Loucy (cell line): Measurements from ENCODE around the gene POC1B.

Experiments
- H2AFZ ChIP-seq: fragments of 200-600 bp; sonication (generic); 2 replicates; pipeline ENCODE4 v1.6.0; 2016; ENCODE audit warnings: antibody characterized with exemption, mild to moderate bottlenecking, low read length, moderate library complexity
- H3F3A ChIP-seq: fragments of 200-600 bp; 2 replicates; pipeline ENCODE4 v1.6.0; 2016; ENCODE audit warnings: antibody characterized with exemption, low read depth, mild to moderate bottlenecking
- H3K27me3 ChIP-seq: fragments of 200-600 bp; sonication (generic); 2 replicates; pipeline ENCODE4 v1.6.1; 2014; ENCODE audit warnings: low read length, mild to moderate bottlenecking; ENCODE audit not compliant: insufficient read depth, poor library complexity, severe bottlenecking
- H3K36me3 ChIP-seq: fragments of 200-600 bp; sonication (generic); 2 replicates; pipeline ENCODE4 v1.6.1; 2016; ENCODE audit warnings: low read length; ENCODE audit not compliant: insufficient read depth
- H3K4me1 ChIP-seq: fragments of 200-600 bp; sonication (generic); 2 replicates; pipeline ENCODE4 v1.5.1; 2014; ENCODE audit warnings: low read length, mild to moderate bottlenecking; ENCODE audit not compliant: insufficient read depth, poor library complexity, severe bottlenecking
- H3K4me2 ChIP-seq: fragments of 200-600 bp; sonication (generic); 2 replicates; pipeline ENCODE4 v1.6.0; 2014; ENCODE audit warnings: antibody characterized with exemption, low read length, low read depth, mild to moderate bottlenecking; ENCODE audit not compliant: poor library complexity, severe bottlenecking
- H3K4me3 ChIP-seq: fragments of 200-600 bp; sonication (generic); 2 replicates; pipeline ENCODE4 v1.5.1; 2014; ENCODE audit warnings: low read length, mild to moderate bottlenecking, mixed read lengths; ENCODE audit not compliant: poor library complexity, severe bottlenecking
- H3K79me2 ChIP-seq: fragments of 200-600 bp; sonication (generic); 2 replicates; pipeline ENCODE4 v1.6.1; 2014; ENCODE audit warnings: low read length; ENCODE audit not compliant: insufficient read depth
- H3K9ac ChIP-seq: fragments of 200-600 bp; sonication (generic); 2 replicates; pipeline ENCODE4 v1.6.0; 2014; ENCODE audit warnings: mild to moderate bottlenecking, low read depth, low read length, moderate library complexity; ENCODE audit not compliant: poor library complexity, severe bottlenecking
- H3K9me2 ChIP-seq: fragments of 200-600 bp; sonication (generic); replicated peaks from 2 replicates; pipeline ENCODE4 v1.6.1; 2016; ENCODE audit warnings: low read depth, low read length, mixed read lengths
- H3K9me3 ChIP-seq: fragments of 200-600 bp; sonication (generic); 2 replicates; pipeline ENCODE4 v1.6.1; 2014; ENCODE audit warnings: mild to moderate bottlenecking, antibody characterized with exemption, low read length, low read depth; ENCODE audit not compliant: insufficient read depth
- H4K20me1 ChIP-seq: fragments of 200-600 bp; sonication (generic); 2 replicates; pipeline ENCODE4 v1.6.0; 2014; ENCODE audit warnings: antibody characterized with exemption, low read length, mild to moderate bottlenecking; ENCODE audit not compliant: insufficient read depth, poor library complexity, severe bottlenecking
- EZH2phosphoT487 ChIP-seq: fragments of 200-600 bp; IDR thresholded peaks from 2 replicates; pipeline ENCODE4 v1.6.1; 2018; ENCODE audit warnings: antibody characterized with exemption, mild to moderate bottlenecking, moderate library complexity, borderline replicate concordance
- TF ChIP-seq, protein P1 (sequence below): fragments of 200-600 bp; sonication (generic); conservative IDR thresholded peaks from 2 replicates; pipeline ENCODE4 v1.5.1; 2014; ENCODE audit warnings: mild to moderate bottlenecking, antibody characterized with exemption, low read length

The POC1B gene

DNA sequence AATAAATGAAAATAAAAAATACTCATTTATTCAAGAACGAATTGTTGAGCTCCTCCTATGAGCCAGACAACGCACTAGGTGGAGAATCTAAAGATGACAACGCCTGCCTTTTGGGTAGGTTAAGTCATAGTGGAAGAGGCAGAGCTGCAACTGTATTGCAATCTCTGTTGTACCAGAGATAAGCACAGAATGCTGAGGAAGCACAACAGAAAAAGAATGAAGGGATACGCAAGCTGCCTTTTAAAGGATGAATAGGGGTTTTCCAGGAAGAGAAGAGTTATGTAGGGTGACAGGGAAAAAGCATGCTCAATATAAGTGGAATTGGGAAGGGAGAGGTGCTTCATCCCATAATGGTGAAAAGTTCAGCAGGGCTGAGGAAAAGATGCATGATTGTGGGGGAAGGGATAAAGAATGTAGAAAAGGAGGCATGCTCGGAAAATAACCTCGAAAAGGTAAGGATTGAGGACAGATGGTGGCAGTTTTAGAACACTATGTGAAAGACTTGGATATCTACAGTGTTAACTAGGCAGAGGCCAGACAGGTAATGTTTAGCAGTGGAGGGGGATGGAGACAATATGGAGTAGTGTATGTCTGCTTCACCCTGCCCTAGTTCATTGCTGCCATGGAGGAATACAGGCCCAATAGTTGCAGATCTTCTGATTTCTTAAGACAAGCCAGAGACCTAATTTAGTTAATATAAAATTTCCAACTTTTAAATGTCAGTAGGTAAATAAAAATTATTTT is 109.6 kb downstream of the POC1B start:
- no peaks in the 10 kb centered on the region for H3K36me3 ChIP-seq
- TF ChIP-seq, protein P1, sequence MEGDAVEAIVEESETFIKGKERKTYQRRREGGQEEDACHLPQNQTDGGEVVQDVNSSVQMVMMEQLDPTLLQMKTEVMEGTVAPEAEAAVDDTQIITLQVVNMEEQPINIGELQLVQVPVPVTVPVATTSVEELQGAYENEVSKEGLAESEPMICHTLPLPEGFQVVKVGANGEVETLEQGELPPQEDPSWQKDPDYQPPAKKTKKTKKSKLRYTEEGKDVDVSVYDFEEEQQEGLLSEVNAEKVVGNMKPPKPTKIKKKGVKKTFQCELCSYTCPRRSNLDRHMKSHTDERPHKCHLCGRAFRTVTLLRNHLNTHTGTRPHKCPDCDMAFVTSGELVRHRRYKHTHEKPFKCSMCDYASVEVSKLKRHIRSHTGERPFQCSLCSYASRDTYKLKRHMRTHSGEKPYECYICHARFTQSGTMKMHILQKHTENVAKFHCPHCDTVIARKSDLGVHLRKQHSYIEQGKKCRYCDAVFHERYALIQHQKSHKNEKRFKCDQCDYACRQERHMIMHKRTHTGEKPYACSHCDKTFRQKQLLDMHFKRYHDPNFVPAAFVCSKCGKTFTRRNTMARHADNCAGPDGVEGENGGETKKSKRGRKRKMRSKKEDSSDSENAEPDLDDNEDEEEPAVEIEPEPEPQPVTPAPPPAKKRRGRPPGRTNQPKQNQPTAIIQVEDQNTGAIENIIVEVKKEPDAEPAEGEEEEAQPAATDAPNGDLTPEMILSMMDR: no peak
- TF ChIP-seq EZH2phosphoT487: no peak
- H3K9me2 ChIP-seq: no peaks in the 10 kb centered on the region
- no peak overlapping the region for H2AFZ ChIP-seq
- no peak overlapping the region for H3K4me3 ChIP-seq
- H3K27me3 ChIP-seq: no peaks in the 10 kb centered on the region
- H3K4me1 ChIP-seq: no peaks in the 10 kb centered on the region
- H3K9me3 ChIP-seq: no peaks in the 10 kb centered on the region
- no peaks in the 10 kb centered on the region for H3K79me2 ChIP-seq
- H3K9ac ChIP-seq: no peak overlapping the region
- H3K4me2 ChIP-seq: no peak overlapping the region
- no peaks in the 10 kb centered on the region for H3F3A ChIP-seq
- H4K20me1 ChIP-seq: no peaks in the 10 kb centered on the region

DNA sequence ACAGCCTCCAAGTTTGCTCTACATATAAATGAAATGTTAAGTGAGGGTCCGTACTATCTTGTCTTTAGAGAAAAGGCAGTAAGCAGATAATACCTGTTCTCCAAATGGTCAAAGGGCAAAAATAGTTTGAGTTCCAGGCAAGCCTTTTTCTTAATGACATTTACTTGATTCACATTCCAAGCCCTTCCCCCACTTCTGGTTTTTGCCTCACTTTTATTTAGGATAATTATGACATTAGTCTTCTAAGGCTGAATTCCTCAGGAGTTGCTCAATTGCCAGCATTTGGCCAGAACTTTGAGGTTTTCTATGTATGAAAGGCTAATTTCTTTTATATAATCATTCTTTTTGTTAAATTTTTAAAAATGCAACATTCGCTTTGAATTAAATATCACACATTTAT is 111.0 kb downstream of the POC1B start:
- H4K20me1 ChIP-seq: no peaks in the 10 kb centered on the region
- no peaks in the 10 kb centered on the region for H3K36me3 ChIP-seq
- TF ChIP-seq, protein P1: no peak
- no peak for TF ChIP-seq EZH2phosphoT487
- H2AFZ ChIP-seq: no peak overlapping the region
- no peaks in the 10 kb centered on the region for H3F3A ChIP-seq
- no peaks in the 10 kb centered on the region for H3K79me2 ChIP-seq
- no peak overlapping the region for H3K4me3 ChIP-seq
- no peak overlapping the region for H3K4me2 ChIP-seq
- H3K9me2 ChIP-seq: no peaks in the 10 kb centered on the region
- H3K9me3 ChIP-seq: no peaks in the 10 kb centered on the region
- no peak overlapping the region for H3K9ac ChIP-seq
- no peaks in the 10 kb centered on the region for H3K4me1 ChIP-seq
- no peaks in the 10 kb centered on the region for H3K27me3 ChIP-seq

DNA sequence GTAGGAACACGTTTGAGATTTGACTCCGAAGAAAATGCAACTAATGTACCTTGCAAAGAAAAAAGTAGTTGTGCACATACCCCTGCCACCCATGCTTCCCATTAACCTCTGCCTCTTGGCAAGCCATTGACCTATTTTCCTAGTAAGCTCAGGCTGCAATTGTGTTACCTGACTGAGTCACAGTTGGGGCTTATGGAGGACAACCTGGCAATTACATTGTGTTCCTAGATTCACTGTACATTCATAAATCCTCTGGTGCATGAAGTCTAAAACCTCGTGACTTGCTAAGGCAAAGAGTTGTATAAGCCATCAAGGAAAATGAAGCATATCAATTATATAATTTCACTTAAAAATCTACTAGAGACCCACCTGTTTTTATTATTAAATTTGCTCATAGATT is 111.5 kb downstream of the POC1B start:
- H3K9me3 ChIP-seq: no peaks in the 10 kb centered on the region
- no peaks in the 10 kb centered on the region for H3K36me3 ChIP-seq
- no peak overlapping the region for H3K4me3 ChIP-seq
- H4K20me1 ChIP-seq: no peaks in the 10 kb centered on the region
- H3K4me1 ChIP-seq: no peaks in the 10 kb centered on the region
- no peak overlapping the region for H2AFZ ChIP-seq
- no peak overlapping the region for H3K9ac ChIP-seq
- H3F3A ChIP-seq: no peaks in the 10 kb centered on the region
- H3K27me3 ChIP-seq: no peaks in the 10 kb centered on the region
- H3K9me2 ChIP-seq: no peaks in the 10 kb centered on the region
- TF ChIP-seq, protein P1: no peak
- no peak for TF ChIP-seq EZH2phosphoT487
- H3K79me2 ChIP-seq: no peaks in the 10 kb centered on the region
- H3K4me2 ChIP-seq: no peak overlapping the region
